ENCODE measurements around the gene MYMX.

- TF ChIP-seq ARNTL (CRISPR knock-in tag; IDR thresholded peaks at IDR 0.05; ENCODE audit: borderline replicate concordance, low read depth) (no peak), ZNF565 (CRISPR knock-in tag; conservative IDR thresholded peaks at IDR 0.05; ENCODE audit: low read depth) (no peak), PATZ1 (CRISPR knock-in tag; IDR thresholded peaks at IDR 0.05; ENCODE audit: borderline replicate concordance) (no peak), TCF4 (CRISPR knock-in tag; IDR thresholded peaks at IDR 0.05; ENCODE audit: borderline replicate concordance) (no peak), ZFP30 (CRISPR knock-in tag; IDR thresholded peaks at IDR 0.05) (no peak), ZNF70 (CRISPR knock-in tag; IDR thresholded peaks at IDR 0.05) (no peak), ZFP3 (CRISPR knock-in tag; IDR thresholded peaks at IDR 0.05) (no peak), BACH2 (CRISPR knock-in tag; IDR thresholded peaks at IDR 0.05; ENCODE audit: borderline replicate concordance) (no peak), ZC3H10 (CRISPR knock-in tag; IDR thresholded peaks at IDR 0.05) (no peak)
Measured at GRCh38 chr6:44198684-44199083, 18.0 kb upstream of the MYMX start.
